ENCODE measurements around the gene RAPGEF4. TPM values are rescaled to one million over a fixed set of nuclear protein-coding genes. Genes with fewer than 3 reads are reported as not detected.

RAPGEF4 gene
- total RNA-seq, 4 donors from 2014 or later = 3.7 to 8.9 (median 5.2) TPM

DNA sequence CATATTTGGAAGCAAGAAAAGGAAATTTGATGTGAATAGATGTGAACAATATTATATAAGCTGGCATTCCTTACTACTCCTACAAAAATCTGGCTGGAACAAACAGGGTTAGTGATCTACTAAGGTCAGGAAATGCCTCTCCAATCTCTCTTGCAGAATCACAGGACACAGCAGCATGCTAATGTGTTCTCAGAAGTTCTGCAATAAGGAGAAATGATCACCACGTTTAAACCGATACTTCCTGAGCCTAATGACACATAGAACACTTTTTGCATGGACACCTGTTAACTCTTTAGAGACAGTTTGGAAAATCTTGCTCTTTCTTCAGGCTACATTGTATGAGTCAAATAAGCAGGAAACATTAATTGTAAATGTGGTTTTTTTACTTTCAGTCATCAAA lies 250.4 kb downstream of the RAPGEF4 start:
- peaks cover 0 to 25% (median 0%) of the 10 kb centered on the region in 4 donors for H3K36me3 ChIP-seq
- intact Hi-C loops (cut with DNase I) = no loop called here
- no peak overlapping the region for H3K27ac ChIP-seq (replicated peaks in 1 of 4)
- TF ChIP-seq, protein P1, sequence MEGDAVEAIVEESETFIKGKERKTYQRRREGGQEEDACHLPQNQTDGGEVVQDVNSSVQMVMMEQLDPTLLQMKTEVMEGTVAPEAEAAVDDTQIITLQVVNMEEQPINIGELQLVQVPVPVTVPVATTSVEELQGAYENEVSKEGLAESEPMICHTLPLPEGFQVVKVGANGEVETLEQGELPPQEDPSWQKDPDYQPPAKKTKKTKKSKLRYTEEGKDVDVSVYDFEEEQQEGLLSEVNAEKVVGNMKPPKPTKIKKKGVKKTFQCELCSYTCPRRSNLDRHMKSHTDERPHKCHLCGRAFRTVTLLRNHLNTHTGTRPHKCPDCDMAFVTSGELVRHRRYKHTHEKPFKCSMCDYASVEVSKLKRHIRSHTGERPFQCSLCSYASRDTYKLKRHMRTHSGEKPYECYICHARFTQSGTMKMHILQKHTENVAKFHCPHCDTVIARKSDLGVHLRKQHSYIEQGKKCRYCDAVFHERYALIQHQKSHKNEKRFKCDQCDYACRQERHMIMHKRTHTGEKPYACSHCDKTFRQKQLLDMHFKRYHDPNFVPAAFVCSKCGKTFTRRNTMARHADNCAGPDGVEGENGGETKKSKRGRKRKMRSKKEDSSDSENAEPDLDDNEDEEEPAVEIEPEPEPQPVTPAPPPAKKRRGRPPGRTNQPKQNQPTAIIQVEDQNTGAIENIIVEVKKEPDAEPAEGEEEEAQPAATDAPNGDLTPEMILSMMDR (IDR thresholded peaks at IDR 0.05) = no peak
- TF ChIP-seq EP300 (IDR thresholded peaks at IDR 0.05) = no peak
- TF ChIP-seq POLR2A (IDR thresholded peaks at IDR 0.05; ENCODE audit: low read depth) = no peak
- TF ChIP-seq POLR2AphosphoS5 (IDR thresholded peaks at IDR 0.05) = no peak
- no peaks in the 10 kb centered on the region for H3K9me3 ChIP-seq
- 18% methylated on average over 2 of the region's 2 CpGs for WGBS
- H3K4me3 ChIP-seq = no peak overlapping the region
- no peaks in the 10 kb centered on the region for H3K27me3 ChIP-seq
- peaks cover 7 to 13% (median 8%) of the 10 kb centered on the region in 4 donors for H3K4me1 ChIP-seq
- no peak for DNase-seq (ENCODE audit: extremely low spot score)

- WGBS = 88% methylated on average over 7 of the region's 7 CpGs
These were observed 253.1 kb downstream of the RAPGEF4 start for GRCh38 chr2:172988728-172989127.

GRCh38 chr2:172991031-172991430 lies 255.4 kb downstream of the RAPGEF4 start:
- Histone ChIP-seq H3K9me3 (no peaks in the 10 kb centered on the region), H3K4me1 (peaks cover 7 to 18% (median 12%) of the 10 kb centered on the region in 4 donors), H3K27me3 (no peaks in the 10 kb centered on the region), H3K36me3 (peaks cover 0 to 35% (median 0%) of the 10 kb centered on the region in 4 donors), H3K27ac (replicated peaks in 1 of 4) (no peak overlapping the region), H3K4me3 (no peak overlapping the region)
- intact Hi-C loops (cut with DNase I) = no loop called here
- no peak for DNase-seq (ENCODE audit: extremely low spot score)
- TF ChIP-seq POLR2A (IDR thresholded peaks at IDR 0.05; ENCODE audit: low read depth) (no peak), EP300 (IDR thresholded peaks at IDR 0.05) (no peak), POLR2AphosphoS5 (IDR thresholded peaks at IDR 0.05) (no peak)
- TF ChIP-seq, protein P1 (IDR thresholded peaks at IDR 0.05) = no peak
- WGBS = 86% methylated on average over 7 of the region's 7 CpGs

More at GRCh38 chr2:172988728-172989127, 253.1 kb downstream of the RAPGEF4 start:
- Histone ChIP-seq H3K4me1 (peaks cover 7 to 13% (median 8%) of the 10 kb centered on the region in 4 donors), H3K9me3 (no peaks in the 10 kb centered on the region), H3K36me3 (peaks cover 0 to 35% (median 0%) of the 10 kb centered on the region in 4 donors), H3K4me3 (no peak overlapping the region), H3K27ac (replicated peaks in 1 of 4) (no peak overlapping the region), H3K27me3 (no peaks in the 10 kb centered on the region)
- intact Hi-C loops (cut with DNase I) = no loop called here
- TF ChIP-seq, protein P1 (IDR thresholded peaks at IDR 0.05) = no peak
- TF ChIP-seq EP300 (IDR thresholded peaks at IDR 0.05) = no peak
- no peak for TF ChIP-seq POLR2A (IDR thresholded peaks at IDR 0.05; ENCODE audit: low read depth)
- no peak for TF ChIP-seq POLR2AphosphoS5 (IDR thresholded peaks at IDR 0.05)
- no peak for DNase-seq (ENCODE audit: extremely low spot score)

- no peaks in the 10 kb centered on the region for H3K9me3 ChIP-seq
- TF ChIP-seq, protein P1 (IDR thresholded peaks at IDR 0.05) = no peak
- no peak for TF ChIP-seq POLR2AphosphoS5 (IDR thresholded peaks at IDR 0.05)
- TF ChIP-seq EP300 (IDR thresholded peaks at IDR 0.05) = no peak
- TF ChIP-seq POLR2A (IDR thresholded peaks at IDR 0.05; ENCODE audit: low read depth) = no peak
- H3K4me3 ChIP-seq = no peak overlapping the region
- no peak for DNase-seq (ENCODE audit: extremely low spot score)
- peaks cover 6 to 23% (median 16%) of the 10 kb centered on the region in 4 donors for H3K4me1 ChIP-seq
- no peaks in the 10 kb centered on the region for H3K27me3 ChIP-seq
- H3K27ac ChIP-seq (replicated peaks in 1 of 4) = no peak overlapping the region
- 89% methylated on average over 4 of the region's 4 CpGs for WGBS
- intact Hi-C loops (cut with DNase I) = no loop called here
- peaks cover 0 to 45% (median 0%) of the 10 kb centered on the region in 4 donors for H3K36me3 ChIP-seq
These were observed 257.5 kb downstream of the RAPGEF4 start for GRCh38 chr2:172993139-172993538.

Data from esophagus muscularis mucosa (tissue), 4 donors.